Right ventricle myocardium inferior (tissue), 1 donor: ENCODE data around the gene SPATA17. TPM values are rescaled to one million over a fixed set of nuclear protein-coding genes. Genes with fewer than 3 reads are reported as not detected.
"Not testable (repeated sequence)": the region's sequence is repeated elsewhere in the genome, so short reads cannot be mapped to it uniquely, and the experiment has no call there.

ENCODE experiments used
- ATAC-seq: fragments of 200-7000 bp; cut with Tn5 transposase; one replicate; pipeline ENCODE4 v1.9.1; 2020; ENCODE audit warnings: mild to moderate bottlenecking, moderate library complexity
- DNase-seq: peaks from one replicate; pipeline ENCODE4 v3.0.0; 2021; ENCODE audit errors: missing footprints
- intact Hi-C: fragments of 100-400 bp; cut with DNase I; formaldehyde crosslinking; loops from one replicate; pipeline ENCODE4 v1.11.0; 2022
- long read RNA-seq: library from polyadenylated mRNA; unstranded; transcript quantifications from one replicate; pipeline ENCODE4 v2.0.0, GENCODE V29; 2021
- total RNA-seq: library from RNA; stranded (reverse); fragmentation: NEBNext Ultra II Directional; extraction: Animal tissue kit (Norgen Biotek cat#: 25700); gene quantifications from one replicate; pipeline ENCODE4 v1.2.1, GENCODE V29; 2021
- donor health status: DM: no; HTN: yes; CAD: no; lungs with severe emphysema.

SPATA17 gene
- total RNA-seq = 1.1 TPM
- long read RNA-seq = 0 reads

DNA sequence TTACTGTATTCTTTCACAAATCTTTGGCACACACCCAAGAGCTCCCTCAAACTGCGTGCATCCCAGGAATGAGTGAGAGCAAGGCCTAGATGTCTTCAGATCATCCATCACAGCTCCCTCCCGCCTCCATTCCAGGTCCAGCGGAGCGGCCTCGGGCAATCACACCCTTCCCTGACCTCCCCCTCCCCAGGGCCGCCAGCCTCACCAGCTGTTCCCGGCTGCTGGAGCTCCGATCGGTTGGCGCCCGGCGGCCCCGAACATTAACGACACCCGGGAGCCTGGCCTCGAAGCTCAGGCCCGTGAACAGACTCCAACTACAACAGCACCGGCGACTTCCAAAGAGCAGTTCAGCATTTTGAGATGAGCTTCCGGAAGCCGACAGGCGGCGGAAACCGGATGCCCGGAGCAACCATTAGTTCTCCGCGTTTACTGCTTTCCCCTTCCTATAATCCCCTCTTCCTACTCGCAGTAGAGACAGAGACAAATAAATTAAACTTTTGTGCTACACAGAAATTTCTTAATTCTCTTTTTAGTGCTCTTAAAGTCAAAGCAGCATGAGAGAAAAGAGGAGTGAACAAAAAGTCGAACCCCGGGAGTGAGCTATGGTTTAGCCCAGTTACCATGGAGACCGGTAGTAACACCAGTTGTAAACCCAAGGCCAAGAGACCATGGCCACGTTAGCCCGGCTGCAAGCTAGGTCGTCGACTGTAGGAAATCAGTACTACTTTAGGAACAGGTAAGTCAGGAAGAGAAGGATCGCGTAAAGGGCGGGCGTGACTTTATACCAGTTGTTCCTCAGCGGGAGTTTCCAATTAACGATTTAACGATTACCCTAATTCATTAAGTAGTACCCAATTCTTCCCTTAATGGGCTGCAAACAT is at the start of gene SPATA17, which contains the start of gene GPATCH2:
SPATA17 (plus strand) TSS at position 634 of the 881 bp plus-strand sequence; CDS start at position 669, 35 bp downstream.
GPATCH2 (minus strand) TSS at position 380 of the 881 bp plus-strand sequence; CDS start at position 261, 119 bp downstream.
- ATAC-seq = peak; percentile 96
- intact Hi-C loops = no loop called here
- peak; percentile 84 for DNase-seq

GRCh38 chr1:217584286-217584811 is 46.8 kb upstream of the SPATA17 start:
- DNase-seq, intact Hi-C loops, ATAC-seq: not testable (repeated sequence)

DNA sequence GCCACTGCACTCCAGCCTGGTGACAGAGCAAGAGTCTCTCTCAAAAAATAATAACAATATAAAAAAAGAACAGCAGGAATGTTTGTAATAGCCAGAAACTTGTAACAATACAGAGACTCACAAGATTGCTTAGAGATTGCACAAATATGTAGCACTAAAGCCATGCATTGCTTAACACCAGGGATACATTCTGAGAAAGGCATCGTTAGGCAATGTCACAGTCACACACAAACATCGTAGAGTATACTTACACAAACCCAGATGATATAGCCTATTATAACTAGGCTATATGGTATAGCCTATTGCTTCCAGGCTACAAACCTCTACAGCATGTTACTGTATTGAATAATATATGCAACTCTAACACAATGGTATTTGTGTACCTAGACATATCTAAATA is 45.6 kb upstream of the SPATA17 start:
- ATAC-seq = no peak
- intact Hi-C loops = no loop called here
- DNase-seq = no peak

GRCh38 chr1:217586586-217586985 is 44.6 kb upstream of the SPATA17 start:
- ATAC-seq = no peak
- intact Hi-C loops = no loop called here
- no peak for DNase-seq

DNA sequence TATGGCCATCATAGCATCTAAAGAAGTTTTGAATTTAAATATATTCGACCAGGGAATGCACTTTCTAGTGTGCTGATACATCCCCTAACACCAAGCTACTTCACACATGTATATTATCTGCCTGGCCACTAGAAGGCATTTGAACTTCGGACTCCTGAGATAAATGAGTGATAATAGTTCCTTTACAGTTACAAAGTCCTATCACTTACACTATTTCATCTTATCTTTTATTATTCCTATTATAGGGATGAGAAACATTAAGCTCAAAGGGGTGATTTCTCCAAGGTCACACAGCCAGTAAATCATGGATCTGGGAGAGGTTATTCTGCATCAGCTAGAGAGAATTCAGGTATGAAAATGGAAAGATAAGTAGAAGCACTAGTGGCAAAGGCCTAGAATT is 40.5 kb upstream of the SPATA17 start:
- DNase-seq = no peak
- intact Hi-C loops = no loop called here
- no peak for ATAC-seq

DNA sequence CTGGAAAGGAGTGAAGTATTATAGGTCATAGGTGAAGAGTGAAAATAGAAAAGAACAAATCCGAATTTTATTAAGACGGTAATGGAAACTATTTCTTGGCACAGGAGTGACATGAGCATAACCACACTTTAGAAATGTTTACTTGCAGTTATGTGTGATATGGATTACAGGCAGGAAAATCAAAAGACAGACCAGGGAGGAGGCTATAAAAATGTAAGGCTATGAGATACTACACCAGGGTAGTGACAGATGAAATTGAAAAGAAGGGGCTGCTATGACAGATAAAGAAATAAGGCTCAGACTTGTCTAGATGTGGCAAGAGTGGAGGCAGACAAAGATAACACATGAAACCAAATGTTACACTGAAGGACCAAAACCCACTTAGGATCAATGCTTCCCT is 32.0 kb upstream of the SPATA17 start:
- intact Hi-C loops = no loop called here
- ATAC-seq = no peak

GRCh38 chr1:217602380-217602779 is 28.8 kb upstream of the SPATA17 start:
- peak; percentile 52 for ATAC-seq
- intact Hi-C loops = no loop called here

More for the DNA sequence above, 32.0 kb upstream of the SPATA17 start:
- no peak for DNase-seq

DNA sequence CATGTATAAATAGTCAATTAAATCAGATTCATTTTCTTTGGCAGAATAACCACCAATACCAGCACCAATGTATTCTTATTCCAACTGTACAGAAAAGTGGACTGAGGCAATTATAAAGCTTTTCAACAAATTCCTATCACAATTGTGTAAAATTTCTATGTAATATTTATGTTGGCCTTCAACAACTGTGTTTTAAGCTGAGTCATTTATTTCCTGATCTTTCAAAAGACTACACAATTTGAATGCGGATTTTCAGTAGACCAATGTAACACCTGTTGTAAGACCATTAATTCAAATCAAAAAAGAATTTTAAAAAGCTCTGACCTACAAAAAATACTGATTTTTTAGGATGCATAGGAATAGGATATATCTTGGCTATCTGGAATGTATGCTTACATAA is 25.8 kb upstream of the SPATA17 start:
- DNase-seq (no peak), ATAC-seq (no peak)
- intact Hi-C loops = no loop called here

More at GRCh38 chr1:217602380-217602779, 28.8 kb upstream of the SPATA17 start:
- DNase-seq = no peak

GRCh38 chr1:217614200-217614712 is 16.9 kb upstream of the SPATA17 start:
- no peak for DNase-seq
- intact Hi-C loops = no loop called here
- ATAC-seq = no peak

DNA sequence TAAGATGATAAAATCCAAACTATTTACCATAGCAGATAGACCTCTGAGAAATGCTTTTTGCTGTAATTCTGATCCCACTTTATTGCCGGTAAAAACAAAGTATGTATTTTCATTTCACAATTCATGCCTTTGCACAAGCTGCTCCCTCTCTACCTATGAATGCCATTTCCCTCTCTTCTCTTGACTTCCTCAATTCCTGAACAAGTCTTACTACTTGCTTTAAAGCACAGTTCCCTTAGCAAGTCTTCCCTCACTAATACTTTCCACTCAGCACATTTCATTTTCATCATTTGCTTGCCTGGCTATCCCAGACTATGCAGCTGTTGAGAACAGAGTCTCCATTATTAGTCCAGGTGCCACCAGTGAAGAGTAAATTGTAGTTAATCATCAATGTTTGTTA is 14.0 kb upstream of the SPATA17 start:
- intact Hi-C loops = no loop called here
- ATAC-seq (no peak), DNase-seq (no peak)

DNA sequence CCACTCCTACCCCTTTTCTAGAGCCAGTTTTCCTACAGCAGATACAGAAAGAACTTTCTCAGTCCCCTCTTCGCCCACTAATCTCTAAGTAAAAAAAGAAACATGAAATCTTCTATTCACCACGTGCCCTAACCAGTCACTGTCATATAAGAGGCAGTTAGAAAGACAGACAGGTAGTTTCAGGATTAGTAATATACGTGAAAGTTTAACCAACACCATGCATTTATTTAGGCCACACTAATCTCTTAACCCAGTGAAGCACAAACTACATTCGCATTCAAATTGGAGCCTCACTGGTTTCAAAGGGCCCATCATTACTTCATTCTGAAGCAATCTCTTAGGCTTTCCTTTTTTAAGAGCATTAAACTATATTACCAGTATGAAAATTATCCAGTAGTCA is 10.3 kb upstream of the SPATA17 start:
- intact Hi-C loops = no loop called here
- ATAC-seq (no peak), DNase-seq (no peak)

DNA sequence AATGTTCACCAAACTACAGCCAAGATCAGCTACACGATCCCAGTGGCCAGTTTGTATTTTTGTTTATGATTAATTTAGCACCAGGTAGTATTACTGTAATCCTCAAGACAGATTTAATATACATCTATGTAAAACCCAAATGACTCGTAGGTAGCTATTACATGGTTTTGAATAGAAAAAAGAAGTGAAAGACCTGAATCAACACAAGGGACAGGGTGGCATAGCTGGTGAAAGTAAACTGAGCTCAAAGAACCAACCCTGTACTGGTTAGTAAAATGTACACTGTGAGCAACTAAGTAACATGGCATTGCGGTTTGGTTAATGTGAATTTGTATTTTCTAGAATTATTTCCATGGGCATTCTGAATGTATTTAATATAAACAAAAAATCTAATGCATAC is 9.1 kb upstream of the SPATA17 start:
- ATAC-seq = no peak
- intact Hi-C loops = no loop called here
- no peak for DNase-seq

DNA sequence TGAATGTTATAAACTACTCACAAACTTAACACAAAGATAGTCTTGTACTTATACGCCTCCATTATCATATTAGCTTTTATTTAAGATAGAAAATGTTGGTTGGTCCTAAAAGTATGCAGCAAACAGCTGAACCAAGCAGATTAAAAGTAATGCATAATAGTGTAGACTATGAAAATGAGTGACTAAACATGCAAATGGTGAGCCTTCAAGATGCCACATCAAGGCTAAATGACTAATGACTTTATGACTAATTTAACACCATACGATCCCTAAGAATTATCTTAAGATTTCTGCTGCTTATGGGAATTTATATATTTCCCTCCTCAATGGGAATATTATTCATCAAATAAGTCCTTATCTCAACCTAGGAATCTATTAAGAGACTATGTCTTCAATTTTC is 4.8 kb upstream of the SPATA17 start:
- intact Hi-C loops = no loop called here
- no peak for ATAC-seq

DNA sequence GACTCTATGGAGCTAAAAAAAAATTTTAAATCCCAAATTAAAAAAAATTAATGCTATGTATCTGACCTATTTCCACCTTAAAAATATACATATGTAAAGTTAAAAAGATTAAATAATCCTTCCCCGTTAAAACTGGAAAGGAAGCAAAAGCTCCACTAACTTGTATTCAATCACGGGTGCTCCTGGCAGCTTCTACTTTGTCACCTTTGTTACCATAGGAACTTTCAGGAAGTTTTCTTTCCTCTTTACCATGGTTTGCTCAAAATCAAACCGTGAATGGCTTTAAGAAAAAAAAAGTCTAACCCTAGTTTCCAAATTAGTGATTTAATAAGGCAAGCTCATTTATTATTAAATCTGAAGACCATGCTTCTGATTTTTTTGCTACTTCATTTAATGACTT is 3.7 kb upstream of the SPATA17 start:
- ATAC-seq (no peak), DNase-seq (no peak)
- intact Hi-C loops = no loop called here

More for the DNA sequence above, 4.8 kb upstream of the SPATA17 start:
- no peak for DNase-seq

- ATAC-seq = no peak
- intact Hi-C loops = no loop called here
Measured at GRCh38 chr1:217642455-217642854, 11.3 kb downstream of the SPATA17 start.

DNA sequence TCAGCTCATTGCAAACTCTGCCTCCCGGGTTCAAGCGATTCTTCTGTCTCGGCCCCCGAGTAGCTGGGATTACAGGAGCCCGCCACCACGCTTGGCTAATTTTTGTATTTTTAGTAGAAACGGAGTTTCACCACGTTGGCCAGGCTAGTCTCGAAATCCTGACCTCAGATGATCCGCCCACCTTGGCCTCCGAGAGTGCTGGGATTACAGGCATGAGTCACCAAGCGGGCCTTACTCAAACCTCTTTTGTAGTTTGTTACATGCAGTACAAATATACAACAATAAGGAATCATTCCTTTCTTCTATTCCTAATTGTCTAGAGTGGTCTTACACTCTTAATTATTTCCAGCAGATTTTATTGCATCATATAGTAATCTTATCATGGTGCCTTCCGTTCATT is 16.6 kb downstream of the SPATA17 start:
- intact Hi-C loops = no loop called here
- ATAC-seq (no peak), DNase-seq (no peak)

More at GRCh38 chr1:217642455-217642854, 11.3 kb downstream of the SPATA17 start:
- no peak for DNase-seq

GRCh38 chr1:217650674-217651073 is 19.5 kb downstream of the SPATA17 start:
- intact Hi-C loops = no loop called here
- no peak for DNase-seq
- ATAC-seq = no peak

GRCh38 chr1:217660353-217661062 is 29.4 kb downstream of the SPATA17 start:
- no peak for ATAC-seq
- intact Hi-C loops = no loop called here
- DNase-seq = no peak

DNA sequence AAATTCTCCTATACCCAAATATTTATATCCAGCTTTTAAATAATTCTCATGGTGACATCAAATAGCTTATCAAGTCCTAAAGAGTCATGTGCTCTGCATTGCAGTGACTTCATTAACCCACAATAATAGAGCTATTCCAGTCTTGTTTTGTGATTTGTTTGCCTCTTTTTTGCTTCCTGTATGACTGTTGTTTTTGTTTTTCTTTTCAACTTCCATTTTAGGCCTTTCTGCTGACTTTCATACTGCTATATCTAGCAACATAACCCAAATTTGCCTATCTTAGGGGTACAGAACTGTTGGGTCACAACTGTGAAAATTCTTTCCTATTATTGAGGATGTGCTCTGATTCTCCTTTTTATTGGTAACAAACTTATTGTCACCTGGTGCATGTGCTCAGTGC is 30.3 kb downstream of the SPATA17 start:
- intact Hi-C loops = no loop called here
- ATAC-seq (no peak), DNase-seq (no peak)
